ENCODE data around the gene PHF13. TPM values are rescaled to one million over a fixed set of nuclear protein-coding genes. Genes with fewer than 3 reads are reported as not detected.

PHF13 gene
- polyA plus RNA-seq, 2 of the 4 experiments (the other 2 are of a cell fraction) = 4.3 to 10.4 TPM

DNA sequence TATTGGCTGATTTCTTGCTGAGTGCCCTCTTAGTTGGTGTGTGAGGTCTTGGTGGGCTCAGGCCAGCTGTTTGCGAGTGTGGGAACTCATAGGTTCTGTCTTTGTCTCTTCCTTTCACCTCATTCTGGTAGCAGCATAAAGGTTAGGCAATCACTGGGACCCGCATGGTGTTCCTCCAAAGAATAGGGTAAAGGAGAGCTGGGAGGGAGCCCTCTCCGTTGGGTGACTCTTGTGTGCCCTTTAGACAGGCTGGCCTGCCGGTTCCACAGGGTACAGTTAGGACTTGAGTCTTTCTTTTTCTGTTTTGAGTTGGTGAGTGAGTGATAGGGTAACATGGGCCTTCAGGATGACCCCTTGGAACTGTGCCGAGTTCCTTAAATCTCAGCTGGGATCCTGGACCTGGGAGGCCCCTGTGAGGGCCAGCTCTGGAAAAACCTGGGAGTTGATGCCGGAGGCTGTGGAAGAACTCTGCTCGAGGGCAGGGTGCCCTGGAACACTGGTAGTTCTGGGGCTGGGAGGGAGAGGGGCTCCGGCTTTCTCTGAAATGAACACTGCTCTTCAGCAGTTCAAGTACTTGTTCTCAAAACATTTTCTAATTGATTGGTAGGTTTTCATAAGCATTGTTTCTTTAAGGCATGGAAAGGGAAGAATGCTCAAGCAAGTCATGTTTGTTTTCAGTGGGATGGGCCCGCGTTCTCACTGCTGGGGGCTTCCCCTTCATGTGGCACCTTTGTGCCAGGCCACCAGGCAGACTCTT lies 9.0 kb downstream of the PHF13 start:
- Histone ChIP-seq H3K4me2 (no peak overlapping the region), H3K4me3 (no peak overlapping the region), H3K4me1 (peaks cover 12% of the 10 kb centered on the region; the same call in 2 of the 3 replicates), H3K27ac (no peak overlapping the region), H3K9me3 (no peaks in the 10 kb centered on the region)
- no peak for TF ChIP-seq JUNB (IDR thresholded peaks at IDR 0.05)
- no peak for DNase-seq (ENCODE audit: low read depth in 1 of 2, low spot score in 1 of 2)
- no peak for FAIRE-seq
- 82% methylated on average over 10 of the region's 10 CpGs for WGBS (ENCODE audit: missing lambda C conversion rate)
- ChIA-PET CTCF (interaction anchor here (1.0 to 1.5 kb wide), 3 partner anchors 11 to 68 kb away, joined by 3 to 4 read pairs (median 3); partner anchors contain the start of gene NOL9), POLR2A (no interaction called here)
- no peak for ATAC-seq

DNA sequence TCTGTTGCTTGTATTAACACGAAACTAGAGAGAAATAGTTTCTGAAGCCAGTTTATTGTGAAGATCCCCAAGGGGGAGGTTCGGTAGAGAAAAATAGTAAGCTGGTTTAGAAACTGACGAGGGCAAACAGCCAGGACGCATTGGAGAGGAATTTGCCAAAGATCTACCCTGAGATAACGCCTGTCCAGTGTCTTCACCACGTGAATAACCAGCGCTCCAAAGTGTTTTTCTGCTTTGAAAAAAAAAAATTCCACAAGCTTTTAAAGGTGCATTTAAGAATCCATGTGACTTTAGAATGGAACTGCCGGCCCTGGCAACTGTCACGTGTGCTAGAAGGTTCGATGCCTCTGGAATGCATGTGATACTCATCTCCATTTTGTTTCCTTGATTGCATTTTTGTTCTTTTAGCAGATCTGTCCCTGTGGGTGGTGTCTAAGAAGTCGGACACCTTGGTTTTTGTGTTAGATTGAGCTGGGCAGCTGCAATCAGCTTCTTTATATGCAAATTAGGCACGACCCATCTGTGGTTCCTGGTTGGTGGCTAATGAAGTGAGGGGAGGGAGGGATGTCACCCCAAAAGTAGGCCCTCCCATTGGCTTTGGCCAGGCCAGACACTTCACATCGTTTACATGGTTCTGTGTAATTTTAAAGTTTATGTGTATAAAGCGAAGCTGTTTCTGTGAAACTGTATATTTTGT lies 9.9 kb downstream of the PHF13 start:
- ChIA-PET CTCF (interaction anchor here (0.6 to 1.5 kb wide), 7 partner anchors 10 to 161 kb away, joined by 3 to 5 read pairs (median 3); partner anchors contain the start of gene NOL9), POLR2A (no interaction called here)
- ATAC-seq = no peak
- 82% methylated on average over 14 of the region's 14 CpGs for WGBS (ENCODE audit: missing lambda C conversion rate)
- no peak overlapping the region for H3K4me3 ChIP-seq
- H3K9me3 ChIP-seq = no peaks in the 10 kb centered on the region
- no peak overlapping the region for H3K4me2 ChIP-seq
- TF ChIP-seq RFX5 (IDR thresholded peaks at IDR 0.05) (no peak), ESRRA (IDR thresholded peaks at IDR 0.05; ENCODE audit: borderline replicate concordance, low read length) (no peak)
- peaks cover 12% of the 10 kb centered on the region; the same call in 2 of the 3 replicates for H3K4me1 ChIP-seq
- FAIRE-seq = no peak
- no peak for DNase-seq (ENCODE audit: low read depth in 1 of 2, low spot score in 1 of 2)
- no peak overlapping the region for H3K27ac ChIP-seq

DNA sequence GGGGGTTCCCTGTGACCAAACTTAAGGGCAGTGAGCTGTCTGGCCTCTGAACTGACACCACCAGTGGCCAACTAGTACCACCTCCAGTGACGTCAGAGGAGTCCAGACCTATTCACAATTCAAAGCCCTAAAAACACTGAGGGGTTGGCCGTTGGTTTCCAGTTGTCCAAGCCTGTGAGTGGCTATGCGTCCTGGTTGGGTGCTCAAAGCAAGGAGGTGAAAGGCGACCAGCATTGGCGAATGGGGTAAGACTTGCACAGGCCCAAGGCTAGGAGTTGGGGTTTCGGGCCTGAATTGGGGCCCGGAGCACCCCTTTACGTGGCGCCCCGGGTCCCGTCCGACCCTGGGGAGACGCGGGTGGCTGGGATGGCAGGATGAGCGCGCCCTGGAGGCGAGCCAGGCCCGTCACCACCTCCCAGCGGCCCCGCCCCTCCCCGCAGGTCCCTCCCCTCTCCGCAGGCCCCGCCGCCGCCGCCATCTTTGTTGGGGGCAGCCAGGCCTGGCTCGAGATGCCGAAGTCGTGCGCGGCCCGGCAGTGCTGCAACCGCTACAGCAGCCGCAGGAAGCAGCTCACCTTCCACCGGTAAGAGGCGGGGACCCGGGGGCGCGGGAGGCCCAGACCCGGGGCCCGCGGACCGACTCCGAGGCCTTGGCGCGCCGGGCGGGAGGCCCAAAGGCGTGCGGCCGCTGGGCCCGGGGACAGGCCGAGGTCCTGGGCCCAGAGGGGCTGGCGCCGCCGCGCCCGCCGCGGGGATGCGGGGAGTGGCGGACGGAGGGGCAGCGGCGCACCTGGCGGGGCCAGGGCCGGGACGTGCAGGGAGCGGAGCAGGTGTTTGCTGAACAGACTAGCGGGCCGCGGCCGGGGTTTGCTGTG lies 11.4 kb downstream of the PHF13 start, which contains the start of gene THAP3:
Gene THAP3, plus strand, starts transcription at position 159 of the 874 bp plus-strand sequence. Its CDS starts 351 bp downstream, at position 510.
- ChIA-PET CTCF (interaction anchor here (0.6 to 1.2 kb wide), 2 partner anchors 12 to 70 kb away, joined by 3 to 5 read pairs; partner anchors contain the start of gene TAS1R1), POLR2A (no interaction called here)
- WGBS (ENCODE audit: missing lambda C conversion rate) = 0% methylated on average over 2 of the region's 73 CpGs
- peak within 1 kb of the TSS; percentile 95 for H3K4me2 ChIP-seq
- no peak for TF ChIP-seq ZFP36 (IDR thresholded peaks at IDR 0.05; ENCODE audit: borderline replicate concordance, partially characterized antibody)
- peak; percentile 47; the same call in 1 of the 2 replicates for TF ChIP-seq PHF8 (IDR thresholded peaks at IDR 0.05; ENCODE audit: borderline replicate concordance, low read depth)
- TF ChIP-seq, protein P1, sequence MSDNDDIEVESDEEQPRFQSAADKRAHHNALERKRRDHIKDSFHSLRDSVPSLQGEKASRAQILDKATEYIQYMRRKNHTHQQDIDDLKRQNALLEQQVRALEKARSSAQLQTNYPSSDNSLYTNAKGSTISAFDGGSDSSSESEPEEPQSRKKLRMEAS (IDR thresholded peaks at IDR 0.05) = peak; percentile 40
- peak; percentile 32; the same call in 1 of the 2 replicates for TF ChIP-seq POLR2A (IDR thresholded peaks at IDR 0.05; ENCODE audit: low read length)
- peak in 1 of 2 experiments; percentile 42; a peak in 1 of 5 replicates for TF ChIP-seq JUN (IDR thresholded peaks at IDR 0.05)
- TF ChIP-seq NFE2L2 (conservative IDR thresholded peaks at IDR 0.05; ENCODE audit: low read length) = no peak
- TF ChIP-seq CEBPB (IDR thresholded peaks at IDR 0.05) = no peak
- TF ChIP-seq, protein P2, sequence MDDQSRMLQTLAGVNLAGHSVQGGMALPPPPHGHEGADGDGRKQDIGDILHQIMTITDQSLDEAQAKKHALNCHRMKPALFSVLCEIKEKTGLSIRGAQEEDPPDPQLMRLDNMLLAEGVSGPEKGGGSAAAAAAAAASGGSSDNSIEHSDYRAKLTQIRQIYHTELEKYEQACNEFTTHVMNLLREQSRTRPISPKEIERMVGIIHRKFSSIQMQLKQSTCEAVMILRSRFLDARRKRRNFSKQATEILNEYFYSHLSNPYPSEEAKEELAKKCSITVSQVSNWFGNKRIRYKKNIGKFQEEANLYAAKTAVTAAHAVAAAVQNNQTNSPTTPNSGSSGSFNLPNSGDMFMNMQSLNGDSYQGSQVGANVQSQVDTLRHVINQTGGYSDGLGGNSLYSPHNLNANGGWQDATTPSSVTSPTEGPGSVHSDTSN (IDR thresholded peaks at IDR 0.05) = peak; percentile 67
- no peak for TF ChIP-seq MYC (IDR thresholded peaks at IDR 0.05; ENCODE audit: borderline replicate concordance, low read length)
- ATAC-seq (peak; percentile 93 to 95), FAIRE-seq (no peak), DNase-seq (ENCODE audit: low read depth in 1 of 2, low spot score in 1 of 2) (peak; percentile 79 to 91)
- H3K4me1 ChIP-seq = peaks cover 12% of the 10 kb centered on the region; the same call in 2 of the 3 replicates
- H3K9me3 ChIP-seq = no peaks in the 10 kb centered on the region
- H3K27ac ChIP-seq = peak within 1 kb of the TSS; percentile 84 to 98
- H3K4me3 ChIP-seq = peak within 1 kb of the TSS; percentile 71

DNA sequence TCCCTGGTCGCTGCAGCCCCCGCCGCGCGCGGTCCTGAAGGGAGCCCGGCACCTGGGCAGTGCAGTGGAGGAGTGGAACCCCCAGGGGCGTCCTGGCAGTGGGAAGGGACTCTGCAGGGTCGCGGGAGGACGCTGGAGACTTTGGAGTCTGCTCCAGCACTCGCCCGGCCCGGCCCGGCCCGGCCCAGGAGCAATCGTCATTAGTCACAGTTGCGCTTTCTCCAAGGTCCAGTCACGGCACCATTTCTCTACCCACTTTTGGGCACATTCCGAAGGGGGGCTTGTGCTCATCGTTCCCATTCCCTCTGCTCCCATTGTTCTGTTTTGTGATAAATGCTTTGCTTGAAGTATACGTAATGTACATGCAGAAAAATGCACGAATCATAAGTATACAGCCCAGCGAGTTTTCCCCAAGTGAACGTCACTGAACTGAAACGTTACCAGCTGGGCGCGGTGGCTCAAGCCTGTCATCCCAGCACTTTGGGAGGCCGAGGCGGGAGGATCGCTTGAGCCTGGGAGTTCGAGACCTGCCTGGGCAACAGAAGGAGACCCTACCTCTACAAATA lies 12.1 kb downstream of the PHF13 start:
- peak overlapping the region; percentile 95 for H3K4me2 ChIP-seq
- DNase-seq (ENCODE audit: low read depth in 1 of 2, low spot score in 1 of 2) (peak; percentile 14 to 31), ATAC-seq (peak; percentile 44 to 46), FAIRE-seq (no peak)
- ChIA-PET CTCF (no interaction called here), POLR2A (no interaction called here)
- no peak for TF ChIP-seq BHLHE40 (IDR thresholded peaks at IDR 0.05; ENCODE audit: low read depth, low read length)
- TF ChIP-seq ZNF302 (CRISPR knock-in tag; IDR thresholded peaks at IDR 0.05) = no peak
- no peak for TF ChIP-seq EHMT2 (IDR thresholded peaks at IDR 0.05; ENCODE audit: low read depth)
- no peak for TF ChIP-seq CBX8 (IDR thresholded peaks at IDR 0.05)
- TF ChIP-seq, protein P1 (IDR thresholded peaks at IDR 0.05) = no peak
- TF ChIP-seq CHD4 (IDR thresholded peaks at IDR 0.05; ENCODE audit: borderline replicate concordance) = no peak
- TF ChIP-seq, protein P2 (IDR thresholded peaks at IDR 0.05) = no peak
- no peak for TF ChIP-seq RCOR1 (IDR thresholded peaks at IDR 0.05; ENCODE audit: low read depth, low read length)
- peak overlapping the region; percentile 71 for H3K4me3 ChIP-seq
- H3K9me3 ChIP-seq = no peaks in the 10 kb centered on the region
- WGBS (ENCODE audit: missing lambda C conversion rate) = 15% methylated on average over 14 of the region's 32 CpGs
- H3K27ac ChIP-seq = peak overlapping the region; percentile 84 to 98
- H3K4me1 ChIP-seq = peaks cover 12% of the 10 kb centered on the region; the same call in 2 of the 3 replicates

All from A549 (cell line).